ENCODE results near the gene DEFB129.

DEFB129 gene

DNA sequence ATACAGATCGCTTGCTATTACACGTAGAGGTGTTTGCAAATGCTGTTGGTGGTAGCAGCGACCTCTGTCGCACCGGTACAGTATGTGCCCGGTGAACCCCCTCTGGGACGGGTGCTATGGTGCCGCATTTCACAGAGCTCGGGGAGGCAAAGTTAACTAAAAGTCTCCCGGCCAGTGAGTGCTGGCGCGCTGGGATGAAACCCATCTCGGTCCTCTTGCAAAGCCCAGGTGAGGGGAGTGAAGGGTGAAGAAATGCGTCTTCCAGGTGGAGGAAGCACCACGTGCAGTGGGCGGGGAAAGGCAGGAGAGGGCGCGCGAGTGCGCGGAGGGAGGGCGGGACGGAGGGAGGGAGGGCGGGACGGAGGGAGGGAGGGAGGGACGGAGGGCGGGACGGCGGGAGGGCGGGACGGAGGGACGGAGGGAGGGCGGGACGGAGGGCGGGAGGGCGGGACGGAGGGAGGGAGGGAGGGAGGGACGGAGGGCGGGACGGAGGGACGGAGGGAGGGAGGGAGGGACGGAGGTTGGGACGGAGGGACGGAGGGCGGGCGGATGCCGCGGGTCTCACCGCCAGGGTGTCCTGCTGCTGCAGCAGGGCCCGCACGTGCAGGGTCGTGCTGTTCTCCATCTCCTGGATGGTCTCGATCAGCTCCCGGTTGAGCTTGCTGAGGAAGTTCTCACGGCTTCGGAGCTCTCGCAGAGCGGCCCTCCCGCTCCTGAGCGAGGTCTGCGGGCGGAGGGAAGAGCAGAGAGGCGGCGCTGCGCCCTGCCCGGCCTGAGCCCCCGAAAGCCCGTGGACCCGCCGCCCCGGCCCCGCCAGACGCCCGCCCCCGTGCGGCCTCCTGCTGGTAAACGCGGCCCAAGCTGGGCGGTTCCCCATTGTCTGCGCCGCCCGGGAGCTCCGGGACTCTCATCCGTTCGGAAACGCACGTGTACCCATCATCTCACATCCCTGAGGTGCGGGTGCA is 51.8 kb downstream of the DEFB129 start:
- TF ChIP-seq, protein P1, sequence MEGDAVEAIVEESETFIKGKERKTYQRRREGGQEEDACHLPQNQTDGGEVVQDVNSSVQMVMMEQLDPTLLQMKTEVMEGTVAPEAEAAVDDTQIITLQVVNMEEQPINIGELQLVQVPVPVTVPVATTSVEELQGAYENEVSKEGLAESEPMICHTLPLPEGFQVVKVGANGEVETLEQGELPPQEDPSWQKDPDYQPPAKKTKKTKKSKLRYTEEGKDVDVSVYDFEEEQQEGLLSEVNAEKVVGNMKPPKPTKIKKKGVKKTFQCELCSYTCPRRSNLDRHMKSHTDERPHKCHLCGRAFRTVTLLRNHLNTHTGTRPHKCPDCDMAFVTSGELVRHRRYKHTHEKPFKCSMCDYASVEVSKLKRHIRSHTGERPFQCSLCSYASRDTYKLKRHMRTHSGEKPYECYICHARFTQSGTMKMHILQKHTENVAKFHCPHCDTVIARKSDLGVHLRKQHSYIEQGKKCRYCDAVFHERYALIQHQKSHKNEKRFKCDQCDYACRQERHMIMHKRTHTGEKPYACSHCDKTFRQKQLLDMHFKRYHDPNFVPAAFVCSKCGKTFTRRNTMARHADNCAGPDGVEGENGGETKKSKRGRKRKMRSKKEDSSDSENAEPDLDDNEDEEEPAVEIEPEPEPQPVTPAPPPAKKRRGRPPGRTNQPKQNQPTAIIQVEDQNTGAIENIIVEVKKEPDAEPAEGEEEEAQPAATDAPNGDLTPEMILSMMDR (conservative IDR thresholded peaks at IDR 0.05) = no peak
- TF ChIP-seq ZFX (IDR thresholded peaks at IDR 0.05) = no peak
- no peak overlapping the region for H3K27ac ChIP-seq
